Left ventricle myocardium inferior (tissue), 1 donor: ENCODE measurements around the gene MAP3K7CL. TPM values are rescaled to one million over a fixed set of nuclear protein-coding genes. Genes with fewer than 3 reads are reported as not detected.

ENCODE experiments used
- DNase-seq: peaks from one replicate; pipeline ENCODE4 v3.0.0-alpha.2; 2020
- H3K27ac ChIP-seq: fragments of 200-600 bp; replicated peaks from 2 replicates; pipeline ENCODE4 v1.8.0; 2021
- H3K27me3 ChIP-seq: fragments of 200-600 bp; 2 replicates; pipeline ENCODE4 v1.8.0; 2021; ENCODE audit warnings: low read depth
- H3K36me3 ChIP-seq: fragments of 200-600 bp; 2 replicates; pipeline ENCODE4 v1.8.0; 2021
- H3K4me1 ChIP-seq: fragments of 200-600 bp; 2 replicates; pipeline ENCODE4 v1.8.0; 2021
- H3K4me3 ChIP-seq: fragments of 200-600 bp; 2 replicates; pipeline ENCODE4 v1.8.0; 2021; ENCODE audit warnings: mild to moderate bottlenecking, moderate library complexity
- H3K9me3 ChIP-seq: fragments of 200-600 bp; replicated peaks from 2 replicates; pipeline ENCODE4 v1.8.0; 2021
- intact Hi-C: fragments of 100-400 bp; cut with micrococcal nuclease; formaldehyde crosslinking; loops from one replicate; pipeline ENCODE4 v1.11.0; 2022
- total RNA-seq: library from RNA; stranded (reverse); fragmentation: NEBNext Ultra II Directional; extraction: Animal tissue kit (Norgen Biotek cat#: 25700); gene quantifications from one replicate; pipeline ENCODE4 v1.2.1, GENCODE V29; 2021
- TF ChIP-seq, protein P1 (sequence below): fragments of 200-600 bp; IDR thresholded peaks from 2 replicates; pipeline ENCODE4 v1.8.0; 2021; ENCODE audit warnings: antibody characterized with exemption, mild to moderate bottlenecking, borderline replicate concordance
- donor health status: DM: no; HTN: yes; CAD: no; lungs with severe emphysema.

Gene MAP3K7CL
- total RNA-seq, 1 donor from 2014 or later: 2.1 TPM

DNA sequence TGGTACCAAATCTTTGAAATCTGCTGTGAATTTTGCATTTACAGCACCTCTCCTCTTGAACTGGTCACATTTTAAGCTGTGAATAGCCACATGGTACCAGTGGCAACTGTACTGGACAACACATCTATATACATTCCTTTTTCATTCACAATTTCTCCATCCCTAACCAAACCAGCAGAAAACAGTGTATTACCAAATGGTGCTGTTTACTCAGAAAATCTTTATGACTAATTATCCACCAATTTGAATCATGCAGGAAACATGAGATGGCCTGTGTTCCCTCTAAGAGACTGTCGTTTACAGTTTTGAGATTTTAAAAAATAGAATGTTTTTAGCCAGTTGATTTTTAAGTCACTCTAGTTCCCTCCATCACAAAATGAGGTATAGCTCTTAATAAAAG is 39.4 kb upstream of the MAP3K7CL start:
- no peaks in the 10 kb centered on the region for H3K9me3 ChIP-seq
- no peaks in the 10 kb centered on the region for H3K27me3 ChIP-seq
- TF ChIP-seq, protein P1, sequence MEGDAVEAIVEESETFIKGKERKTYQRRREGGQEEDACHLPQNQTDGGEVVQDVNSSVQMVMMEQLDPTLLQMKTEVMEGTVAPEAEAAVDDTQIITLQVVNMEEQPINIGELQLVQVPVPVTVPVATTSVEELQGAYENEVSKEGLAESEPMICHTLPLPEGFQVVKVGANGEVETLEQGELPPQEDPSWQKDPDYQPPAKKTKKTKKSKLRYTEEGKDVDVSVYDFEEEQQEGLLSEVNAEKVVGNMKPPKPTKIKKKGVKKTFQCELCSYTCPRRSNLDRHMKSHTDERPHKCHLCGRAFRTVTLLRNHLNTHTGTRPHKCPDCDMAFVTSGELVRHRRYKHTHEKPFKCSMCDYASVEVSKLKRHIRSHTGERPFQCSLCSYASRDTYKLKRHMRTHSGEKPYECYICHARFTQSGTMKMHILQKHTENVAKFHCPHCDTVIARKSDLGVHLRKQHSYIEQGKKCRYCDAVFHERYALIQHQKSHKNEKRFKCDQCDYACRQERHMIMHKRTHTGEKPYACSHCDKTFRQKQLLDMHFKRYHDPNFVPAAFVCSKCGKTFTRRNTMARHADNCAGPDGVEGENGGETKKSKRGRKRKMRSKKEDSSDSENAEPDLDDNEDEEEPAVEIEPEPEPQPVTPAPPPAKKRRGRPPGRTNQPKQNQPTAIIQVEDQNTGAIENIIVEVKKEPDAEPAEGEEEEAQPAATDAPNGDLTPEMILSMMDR: no peak
- no peak overlapping the region for H3K27ac ChIP-seq
- H3K4me1 ChIP-seq: peaks cover 8% of the 10 kb centered on the region
- H3K36me3 ChIP-seq: no peaks in the 10 kb centered on the region
- intact Hi-C loops: loop anchor here (2.0 to 10.0 kb wide), 2 partner anchors 54 to 282 kb away; no protein-coding TSS in a partner anchor
- no peak for DNase-seq
- no peak overlapping the region for H3K4me3 ChIP-seq

DNA sequence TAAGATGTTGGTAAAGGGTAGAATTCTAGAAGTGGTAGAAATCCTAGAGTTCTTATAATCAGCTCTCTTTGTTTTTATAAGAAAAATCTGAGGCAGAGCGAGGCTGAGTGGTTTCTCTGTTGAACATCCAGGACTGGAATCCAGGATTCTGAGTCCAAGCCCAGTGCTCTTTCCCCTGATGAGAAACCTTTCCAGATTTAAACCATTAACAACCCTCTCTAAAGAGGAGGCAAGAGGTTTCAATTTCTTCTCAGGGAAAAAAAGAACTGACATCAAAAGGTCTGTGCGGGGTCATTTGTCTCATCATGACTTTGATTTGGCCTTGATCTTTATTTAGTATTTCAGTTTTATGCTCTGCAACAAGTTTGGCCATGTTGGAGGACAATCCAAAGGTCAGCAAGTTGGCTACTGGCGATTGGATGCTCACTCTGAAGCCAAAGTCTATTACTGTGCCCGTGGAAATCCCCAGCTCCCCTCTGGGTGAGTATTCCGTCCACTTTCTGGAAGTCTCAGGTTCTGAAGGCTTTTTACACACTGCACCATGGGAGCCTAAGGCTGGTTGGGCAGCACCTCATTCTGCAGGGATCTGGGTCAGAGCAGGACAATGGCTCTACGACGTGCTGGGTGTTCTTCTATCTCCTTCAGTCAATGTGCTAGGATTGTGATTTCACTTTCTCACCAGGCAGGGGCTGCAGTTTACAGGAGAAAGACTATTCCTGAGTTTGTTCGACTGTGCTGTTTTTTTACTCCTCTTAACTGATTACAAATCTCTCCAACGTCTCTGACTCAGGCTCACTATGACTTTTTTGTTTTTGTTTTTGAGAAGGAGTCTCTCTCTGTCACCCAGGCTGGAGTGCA is 38.1 kb upstream of the MAP3K7CL start:
- intact Hi-C loops: loop anchor here (10.0 kb wide), 1 partner anchor 52 kb away; no protein-coding TSS in a partner anchor
- no peaks in the 10 kb centered on the region for H3K9me3 ChIP-seq
- peaks cover 8% of the 10 kb centered on the region for H3K4me1 ChIP-seq
- no peak overlapping the region for H3K27ac ChIP-seq
- DNase-seq: no peak
- H3K27me3 ChIP-seq: no peaks in the 10 kb centered on the region
- TF ChIP-seq, protein P1: no peak
- H3K4me3 ChIP-seq: no peak overlapping the region
- no peaks in the 10 kb centered on the region for H3K36me3 ChIP-seq

DNA sequence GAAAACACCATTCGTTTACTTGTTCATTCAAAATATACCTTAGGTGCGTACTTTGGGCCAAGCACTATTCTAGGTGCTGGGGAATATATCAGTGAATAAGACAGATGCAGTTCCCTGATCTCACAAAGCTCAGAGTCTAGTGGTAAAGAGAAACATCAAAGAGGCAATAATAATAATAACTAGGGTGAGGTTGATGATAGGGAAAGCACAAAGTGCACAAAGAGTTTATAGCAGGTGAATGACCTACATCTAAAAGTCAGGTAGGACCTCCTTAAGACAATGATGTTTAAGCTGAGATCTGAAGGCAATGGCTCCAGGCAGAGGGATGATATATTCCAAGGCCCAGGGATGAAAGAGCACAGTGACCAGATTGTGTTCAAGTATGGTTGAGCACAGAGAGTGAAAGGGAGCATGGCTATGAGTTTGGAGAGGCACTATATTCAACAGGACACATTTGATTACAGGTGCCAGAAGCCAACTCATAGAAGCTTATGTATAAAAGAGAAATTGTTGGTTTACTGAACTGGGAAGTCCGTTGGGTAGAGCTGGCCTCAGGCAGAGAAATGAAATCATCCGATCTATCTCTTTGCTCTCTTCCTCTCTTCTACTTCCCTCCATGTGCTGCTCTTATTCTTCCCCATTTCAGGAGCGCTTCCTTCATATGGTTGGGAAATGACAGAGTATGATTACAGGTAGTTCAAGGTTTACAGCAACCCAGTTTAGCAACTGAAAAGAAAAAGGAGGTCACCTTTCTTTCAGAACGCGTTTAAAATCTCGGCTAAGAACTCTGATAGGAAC is 34.0 kb upstream of the MAP3K7CL start:
- Histone ChIP-seq H3K36me3 (no peaks in the 10 kb centered on the region), H3K4me1 (no peaks in the 10 kb centered on the region), H3K27ac (no peak overlapping the region), H3K4me3 (no peak overlapping the region), H3K27me3 (no peaks in the 10 kb centered on the region), H3K9me3 (no peaks in the 10 kb centered on the region)
- intact Hi-C loops: loop anchor here (10.0 kb wide), 1 partner anchor 48 kb away; no protein-coding TSS in a partner anchor
- TF ChIP-seq, protein P1: no peak
- no peak for DNase-seq

DNA sequence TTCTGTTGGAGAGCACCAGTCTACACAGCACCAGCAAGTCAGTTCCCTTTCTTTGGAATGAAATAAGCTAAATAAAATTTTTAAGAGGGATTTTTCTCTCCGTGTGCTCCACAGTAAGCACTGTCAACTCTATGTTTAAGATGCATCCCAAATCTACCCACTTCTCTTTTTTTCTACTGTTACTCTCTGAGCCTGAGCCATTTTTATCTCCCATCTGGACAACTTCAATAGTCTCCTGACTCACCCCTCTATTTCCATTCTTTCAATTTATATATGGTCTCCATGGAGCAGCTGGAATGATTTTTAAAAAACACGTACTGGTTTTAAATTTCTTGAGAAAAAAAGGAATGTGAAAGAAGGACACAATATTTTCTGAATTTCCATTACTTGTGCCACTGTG is 32.3 kb upstream of the MAP3K7CL start:
- TF ChIP-seq, protein P1: no peak
- Histone ChIP-seq H3K27me3 (no peaks in the 10 kb centered on the region), H3K9me3 (no peaks in the 10 kb centered on the region), H3K27ac (no peak overlapping the region), H3K36me3 (no peaks in the 10 kb centered on the region), H3K4me3 (no peak overlapping the region), H3K4me1 (no peaks in the 10 kb centered on the region)
- no peak for DNase-seq
- intact Hi-C loops: loop anchor here (10.0 kb wide), 1 partner anchor 47 kb away; no protein-coding TSS in a partner anchor

GRCh38 chr21:29102791-29103257 is 27.6 kb upstream of the MAP3K7CL start:
- Histone ChIP-seq H3K36me3 (no peaks in the 10 kb centered on the region), H3K27me3 (no peaks in the 10 kb centered on the region), H3K4me3 (no peak overlapping the region), H3K9me3 (no peaks in the 10 kb centered on the region), H3K4me1 (no peaks in the 10 kb centered on the region), H3K27ac (no peak overlapping the region)
- intact Hi-C loops: no loop called here
- DNase-seq: no peak
- TF ChIP-seq, protein P1: no peak
